Trophoblast cell (in vitro differentiated cells and primary cell): ENCODE results near the gene RIC3.

Source experiments
- DNase-seq, 2 donors: peaks; one replicate each; pipeline ENCODE4 v3.0.0-alpha.2; 2016
- H2AFZ ChIP-seq: 2 replicates; pipeline ENCODE4 v1.6.1; 2013; ENCODE audit warnings: low read length, moderate library complexity, mild to moderate bottlenecking; ENCODE audit not compliant: insufficient read depth, poor library complexity
- H2AK5ac ChIP-seq: 2 replicates; pipeline ENCODE4 v1.6.1; 2013; ENCODE audit warnings: mild to moderate bottlenecking, low read length
- H2BK120ac ChIP-seq: 2 replicates; pipeline ENCODE4 v1.6.1; 2013; ENCODE audit warnings: low read length, mild to moderate bottlenecking, moderate library complexity; ENCODE audit not compliant: insufficient read depth, poor library complexity
- H2BK12ac ChIP-seq: 2 replicates; pipeline ENCODE4 v1.6.1; 2013; ENCODE audit warnings: mild to moderate bottlenecking, low read length, moderate library complexity
- H2BK5ac ChIP-seq: 2 replicates; pipeline ENCODE4 v1.6.1; 2013; ENCODE audit warnings: low read length, low read depth, moderate library complexity, mild to moderate bottlenecking; ENCODE audit not compliant: poor library complexity
- H3K14ac ChIP-seq: 2 replicates; pipeline ENCODE4 v1.6.1; 2013; ENCODE audit warnings: mild to moderate bottlenecking, low read length
- H3K18ac ChIP-seq: 2 replicates; pipeline ENCODE4 v1.6.1; 2013; ENCODE audit warnings: mild to moderate bottlenecking, low read length
- H3K23ac ChIP-seq: 2 replicates; pipeline ENCODE4 v1.6.1; 2013; ENCODE audit warnings: low read length
- H3K27ac ChIP-seq: 2 replicates; pipeline ENCODE4 v1.5.1; 2013; ENCODE audit warnings: low read depth, mild to moderate bottlenecking, inconsistent platforms, low read length, moderate library complexity
- H3K27me3 ChIP-seq: 2 replicates; pipeline ENCODE4 v1.6.1; 2013; ENCODE audit warnings: inconsistent platforms, mild to moderate bottlenecking, low read length, moderate library complexity; ENCODE audit not compliant: insufficient read depth
- H3K36me3 ChIP-seq, 2 experiments: 1 replicate in 1 of 2; 2 replicates in 1 of 2; pipeline ENCODE4 v1.6.1; 2013; ENCODE audit warnings: low read length in 2 of 2, mild to moderate bottlenecking in 2 of 2, moderate library complexity in 1 of 2; ENCODE audit not compliant: insufficient read depth in 2 of 2, control insufficient read depth in 1 of 2
- H3K4ac ChIP-seq: 2 replicates; pipeline ENCODE4 v1.6.1; 2013; ENCODE audit warnings: low read depth, mild to moderate bottlenecking, low read length, moderate library complexity
- H3K4me1 ChIP-seq, 2 experiments: 1 replicate in 1 of 2; 2 replicates in 1 of 2; pipeline ENCODE4 v1.6.1; 2013; ENCODE audit warnings: low read length in 2 of 2, mild to moderate bottlenecking in 2 of 2, moderate library complexity in 1 of 2; ENCODE audit not compliant: insufficient read depth in 2 of 2, control insufficient read depth in 1 of 2
- H3K4me2 ChIP-seq: 2 replicates; pipeline ENCODE4 v1.6.1; 2013; ENCODE audit warnings: inconsistent platforms, mild to moderate bottlenecking, low read length, moderate library complexity
- H3K4me3 ChIP-seq: 2 replicates; pipeline ENCODE4 v1.5.1; 2013; ENCODE audit warnings: mild to moderate bottlenecking, low read depth, low read length, inconsistent platforms
- H3K79me1 ChIP-seq: one replicate; pipeline ENCODE4 v1.6.1; 2013; ENCODE audit warnings: low read length
- H3K79me2 ChIP-seq: 2 replicates; pipeline ENCODE4 v1.6.1; 2013; ENCODE audit warnings: low read length, mild to moderate bottlenecking; ENCODE audit not compliant: control insufficient read depth, insufficient read depth, poor library complexity
- H3K9ac ChIP-seq: 2 replicates; pipeline ENCODE4 v1.6.1; 2013; ENCODE audit warnings: mild to moderate bottlenecking, low read length
- H3K9me3 ChIP-seq: 2 replicates; pipeline ENCODE4 v1.6.1; 2013; ENCODE audit warnings: low read depth, mild to moderate bottlenecking, control low read depth, inconsistent platforms, low read length; ENCODE audit not compliant: insufficient read depth
- H4K12ac ChIP-seq: 2 replicates; pipeline ENCODE4 v1.6.1; 2013; ENCODE audit warnings: low read depth, mild to moderate bottlenecking, low read length, moderate library complexity
- H4K8ac ChIP-seq: 2 replicates; pipeline ENCODE4 v1.6.1; 2013; ENCODE audit warnings: low read depth, mild to moderate bottlenecking, low read length, moderate library complexity
- H4K91ac ChIP-seq: one replicate; pipeline ENCODE4 v1.6.1; 2013; ENCODE audit warnings: low read depth, mild to moderate bottlenecking, low read length, moderate library complexity
- WGBS: extraction: QIAGEN DNeasy Blood & Tissue Kit; methylation state at CpG from one replicate; pipeline ENCODE4 v1.1.7; 2013; ENCODE audit warnings: missing lambda C conversion rate; ENCODE audit not compliant: insufficient read length, insufficient coverage; ENCODE audit errors: extremely low coverage; 5-methylcytosine and 5-hydroxymethylcytosine counted together

The RIC3 gene

DNA sequence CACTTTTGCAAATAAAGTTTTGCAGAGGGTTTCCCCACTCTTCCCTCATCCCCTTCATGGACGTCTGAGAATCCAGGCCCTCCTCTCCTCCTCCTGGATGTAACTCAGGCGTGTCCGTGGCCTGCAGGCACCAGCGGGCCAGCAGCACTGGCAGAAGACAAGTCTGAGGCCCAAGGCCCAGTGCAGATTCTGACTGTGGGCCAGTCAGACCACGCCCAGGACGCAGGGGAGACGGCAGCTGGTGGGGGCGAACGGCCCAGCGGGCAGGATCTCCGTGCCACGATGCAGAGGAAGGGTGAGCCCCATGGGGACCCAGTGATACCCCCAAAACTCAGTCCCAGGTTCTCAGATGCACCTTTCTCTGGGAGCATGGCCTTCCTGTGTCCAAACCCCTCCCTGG, 73.5 kb downstream of the RIC3 start:
- no peak overlapping the region for H2BK5ac ChIP-seq
- H3K4me3 ChIP-seq, result no peak overlapping the region
- WGBS, result no CpG with 5 or more reads among the region's 12 CpGs
- H3K27ac ChIP-seq, result no peak overlapping the region
- H3K79me1 ChIP-seq, result no peaks in the 10 kb centered on the region
- H3K4me1 ChIP-seq, result no peaks in the 10 kb centered on the region
- DNase-seq, result no peak
- H3K36me3 ChIP-seq, result peaks cover 17 to 33% of the 10 kb centered on the region in 2 experiments
- H4K12ac ChIP-seq, result no peak overlapping the region
- no peak overlapping the region for H3K4ac ChIP-seq
- no peak overlapping the region for H2AFZ ChIP-seq
- no peak overlapping the region for H4K8ac ChIP-seq
- no peak overlapping the region for H2BK12ac ChIP-seq
- no peaks in the 10 kb centered on the region for H3K9me3 ChIP-seq
- H2BK120ac ChIP-seq, result no peak overlapping the region
- no peaks in the 10 kb centered on the region for H3K27me3 ChIP-seq
- H3K23ac ChIP-seq, result no peak overlapping the region
- no peak overlapping the region for H3K18ac ChIP-seq
- no peak overlapping the region for H3K14ac ChIP-seq
- H2AK5ac ChIP-seq, result no peak overlapping the region
- no peak overlapping the region for H3K9ac ChIP-seq
- no peak overlapping the region for H4K91ac ChIP-seq
- no peak overlapping the region for H3K4me2 ChIP-seq
- no peaks in the 10 kb centered on the region for H3K79me2 ChIP-seq

DNA sequence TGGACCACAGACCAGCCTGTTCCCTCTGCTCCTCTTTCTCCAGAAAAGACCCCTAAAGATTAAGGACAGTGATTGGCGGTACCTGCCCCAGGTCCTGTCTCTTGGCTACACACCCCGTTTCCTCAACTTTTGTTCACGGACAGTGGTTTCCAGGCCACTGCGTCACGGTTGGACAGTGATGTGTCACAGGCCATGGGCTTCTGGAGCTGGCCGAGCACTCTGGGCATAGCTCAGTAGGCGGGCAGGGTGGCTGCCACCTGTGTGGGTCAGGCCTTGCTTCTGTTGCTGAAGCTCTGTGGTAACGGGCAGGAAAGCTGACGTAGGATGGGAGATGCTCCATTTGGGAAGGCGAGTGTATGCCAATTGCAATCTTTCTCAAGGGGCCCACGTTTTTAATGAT, 74.2 kb downstream of the RIC3 start:
- no peak overlapping the region for H3K4me3 ChIP-seq
- H3K4ac ChIP-seq, result no peak overlapping the region
- no peak overlapping the region for H3K14ac ChIP-seq
- no peaks in the 10 kb centered on the region for H3K79me1 ChIP-seq
- no peak overlapping the region for H2AK5ac ChIP-seq
- no peaks in the 10 kb centered on the region for H3K4me1 ChIP-seq
- H3K79me2 ChIP-seq, result no peaks in the 10 kb centered on the region
- H2BK5ac ChIP-seq, result no peak overlapping the region
- no peak overlapping the region for H3K27ac ChIP-seq
- no peak overlapping the region for H3K23ac ChIP-seq
- H3K36me3 ChIP-seq, result peaks cover 17 to 28% of the 10 kb centered on the region in 2 experiments
- H2BK12ac ChIP-seq, result no peak overlapping the region
- H2BK120ac ChIP-seq, result no peak overlapping the region
- no peak overlapping the region for H2AFZ ChIP-seq
- H4K91ac ChIP-seq, result no peak overlapping the region
- no peaks in the 10 kb centered on the region for H3K27me3 ChIP-seq
- H3K9me3 ChIP-seq, result no peaks in the 10 kb centered on the region
- no peak for DNase-seq
- no peak overlapping the region for H4K12ac ChIP-seq
- H3K18ac ChIP-seq, result no peak overlapping the region
- no CpG with 5 or more reads among the region's 11 CpGs for WGBS
- H3K4me2 ChIP-seq, result no peak overlapping the region
- H3K9ac ChIP-seq, result no peak overlapping the region
- no peak overlapping the region for H4K8ac ChIP-seq

DNA sequence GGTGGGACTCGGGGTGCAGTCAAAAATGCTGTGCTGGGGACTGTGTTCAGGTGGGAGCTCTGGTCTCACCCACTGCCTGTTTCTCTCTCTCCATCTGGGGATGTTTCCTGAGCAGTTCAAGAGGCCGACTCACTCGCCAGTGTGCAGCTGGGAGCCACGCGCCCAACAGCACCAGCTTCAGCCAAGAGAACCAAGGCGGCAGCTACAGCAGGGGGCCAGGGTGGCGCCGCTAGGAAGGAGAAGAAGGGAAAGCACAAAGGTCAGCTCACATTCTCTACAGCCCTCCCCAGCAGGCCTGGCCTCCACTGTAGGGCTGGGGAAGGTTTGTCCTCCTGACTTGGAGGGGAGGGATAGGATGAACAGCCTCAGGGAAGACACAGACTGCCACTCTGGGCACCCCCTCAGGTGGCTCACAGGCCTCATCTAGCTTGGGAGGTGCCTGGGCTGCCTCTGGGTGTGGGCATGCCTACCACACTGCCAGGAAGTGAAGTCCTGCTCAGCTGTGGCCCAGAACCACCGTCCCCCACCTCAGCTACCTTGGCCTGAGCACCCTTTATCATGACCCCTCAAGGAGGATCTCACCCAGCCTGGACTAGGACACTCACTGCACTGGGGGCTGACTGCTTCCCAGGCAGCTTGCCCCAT, 74.8 kb downstream of the RIC3 start:
- Histone ChIP-seq H3K79me2 (no peaks in the 10 kb centered on the region), H3K27ac (no peak overlapping the region), H4K8ac (no peak overlapping the region), H3K79me1 (no peaks in the 10 kb centered on the region), H4K91ac (no peak overlapping the region), H3K4ac (no peak overlapping the region), H3K4me1 (no peaks in the 10 kb centered on the region), H2AFZ (no peak overlapping the region), H3K23ac (no peak overlapping the region), H3K27me3 (no peaks in the 10 kb centered on the region), H3K36me3 (peaks cover 17 to 26% of the 10 kb centered on the region in 2 experiments), H3K4me2 (no peak overlapping the region), H3K9ac (no peak overlapping the region), H4K12ac (no peak overlapping the region), H3K9me3 (no peaks in the 10 kb centered on the region), H2BK12ac (no peak overlapping the region), H3K14ac (no peak overlapping the region), H3K4me3 (no peak overlapping the region), H3K18ac (no peak overlapping the region), H2BK120ac (no peak overlapping the region), H2AK5ac (no peak overlapping the region), H2BK5ac (no peak overlapping the region)
- no CpG with 5 or more reads among the region's 9 CpGs for WGBS
- DNase-seq, result no peak

DNA sequence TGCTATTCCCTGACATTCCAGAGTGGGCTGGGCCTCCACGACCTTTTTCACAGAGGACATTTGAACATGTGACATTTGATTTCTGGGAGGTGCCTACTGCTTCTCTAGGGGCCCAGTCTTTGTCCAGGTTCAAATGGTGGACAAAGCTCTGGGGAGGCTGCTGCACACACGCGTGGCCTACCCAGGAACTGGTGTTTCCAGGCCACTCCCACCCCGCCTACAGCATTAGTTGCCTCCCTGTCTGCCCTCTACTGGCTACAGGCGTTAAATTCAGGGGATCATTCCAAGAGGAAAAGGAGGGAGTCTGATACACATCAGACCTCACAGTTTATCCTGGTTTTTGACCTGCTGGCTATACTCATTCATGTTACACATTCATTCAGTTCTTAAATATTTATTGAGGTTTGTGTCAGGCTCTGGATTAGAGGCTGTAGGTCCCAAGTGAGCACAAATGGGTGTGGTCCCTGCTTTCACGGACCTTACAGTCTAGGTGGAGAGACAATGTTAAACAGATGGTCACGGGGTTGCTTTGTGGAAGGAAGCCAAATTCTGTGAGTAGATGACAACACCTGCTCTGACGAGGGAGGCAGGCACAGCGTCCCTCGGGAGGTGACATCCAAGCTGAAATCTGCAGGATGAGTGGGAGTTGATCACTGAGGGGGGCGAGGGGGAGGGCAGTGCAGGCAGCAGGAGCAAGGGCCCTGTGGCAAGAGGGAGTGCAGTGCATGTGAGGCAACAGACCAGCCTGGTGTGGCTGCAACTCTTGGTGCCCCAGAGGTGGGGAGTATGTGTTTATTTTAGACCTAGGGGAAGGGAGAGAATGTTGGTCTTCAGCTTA, 76.0 kb downstream of the RIC3 start:
- Histone ChIP-seq H2AK5ac (no peak overlapping the region), H2BK5ac (no peak overlapping the region), H3K27me3 (no peaks in the 10 kb centered on the region), H3K4me3 (peak overlapping the region; percentile 55), H3K23ac (no peak overlapping the region), H3K9me3 (no peaks in the 10 kb centered on the region), H4K8ac (peak overlapping the region; percentile 24), H2BK12ac (no peak overlapping the region), H4K12ac (no peak overlapping the region), H3K27ac (no peak overlapping the region), H3K79me1 (no peaks in the 10 kb centered on the region), H3K4me1 (no peaks in the 10 kb centered on the region), H3K14ac (no peak overlapping the region), H2BK120ac (no peak overlapping the region), H4K91ac (no peak overlapping the region), H3K4ac (no peak overlapping the region), H2AFZ (no peak overlapping the region), H3K4me2 (no peak overlapping the region), H3K18ac (no peak overlapping the region), H3K9ac (no peak overlapping the region), H3K36me3 (peaks cover 13 to 20% of the 10 kb centered on the region in 2 experiments), H3K79me2 (no peaks in the 10 kb centered on the region)
- DNase-seq, result peak; percentile 27 to 73
- no CpG with 5 or more reads among the region's 11 CpGs for WGBS
